ENCODE results near the gene ATP9B. TPM values are rescaled to one million over a fixed set of nuclear protein-coding genes. Genes with fewer than 3 reads are reported as not detected.

Gene ATP9B
- total RNA-seq, 1 donor from 2014 or later: 37.3 TPM

DNA sequence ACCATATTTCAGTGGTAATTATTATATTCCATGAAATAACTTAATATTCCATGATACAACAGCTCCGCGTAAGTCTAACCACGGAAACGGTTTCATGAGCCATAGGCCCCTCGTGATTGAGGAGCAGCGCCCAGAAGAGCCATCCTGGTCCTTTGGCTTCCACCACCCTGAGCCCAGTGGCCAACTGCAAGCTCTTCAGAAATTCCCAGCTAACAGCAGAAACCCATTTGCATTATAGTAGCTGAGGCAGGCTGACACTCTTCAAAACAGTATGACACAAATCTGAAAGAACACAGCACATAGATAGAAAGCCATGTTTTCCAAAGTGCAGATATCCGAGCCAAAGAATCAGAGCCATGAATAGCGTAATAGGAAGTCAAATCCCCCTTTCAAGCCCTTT is 205.6 kb downstream of the ATP9B start:
- no peak overlapping the region for H3K4me3 Mint-ChIP-seq (ENCODE audit: unreplicated experiment)
- TF ChIP-seq, protein P1, sequence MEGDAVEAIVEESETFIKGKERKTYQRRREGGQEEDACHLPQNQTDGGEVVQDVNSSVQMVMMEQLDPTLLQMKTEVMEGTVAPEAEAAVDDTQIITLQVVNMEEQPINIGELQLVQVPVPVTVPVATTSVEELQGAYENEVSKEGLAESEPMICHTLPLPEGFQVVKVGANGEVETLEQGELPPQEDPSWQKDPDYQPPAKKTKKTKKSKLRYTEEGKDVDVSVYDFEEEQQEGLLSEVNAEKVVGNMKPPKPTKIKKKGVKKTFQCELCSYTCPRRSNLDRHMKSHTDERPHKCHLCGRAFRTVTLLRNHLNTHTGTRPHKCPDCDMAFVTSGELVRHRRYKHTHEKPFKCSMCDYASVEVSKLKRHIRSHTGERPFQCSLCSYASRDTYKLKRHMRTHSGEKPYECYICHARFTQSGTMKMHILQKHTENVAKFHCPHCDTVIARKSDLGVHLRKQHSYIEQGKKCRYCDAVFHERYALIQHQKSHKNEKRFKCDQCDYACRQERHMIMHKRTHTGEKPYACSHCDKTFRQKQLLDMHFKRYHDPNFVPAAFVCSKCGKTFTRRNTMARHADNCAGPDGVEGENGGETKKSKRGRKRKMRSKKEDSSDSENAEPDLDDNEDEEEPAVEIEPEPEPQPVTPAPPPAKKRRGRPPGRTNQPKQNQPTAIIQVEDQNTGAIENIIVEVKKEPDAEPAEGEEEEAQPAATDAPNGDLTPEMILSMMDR (IDR thresholded peaks at IDR 0.05; ENCODE audit: unreplicated experiment): no peak
- peaks cover 1% of the 10 kb centered on the region for H3K27me3 Mint-ChIP-seq (ENCODE audit: unreplicated experiment)
- H3K36me3 Mint-ChIP-seq (ENCODE audit: low read depth, unreplicated experiment): peaks cover 5% of the 10 kb centered on the region
- no peaks in the 10 kb centered on the region for H3K9me3 Mint-ChIP-seq (ENCODE audit: unreplicated experiment)
- no peak for DNase-seq (ENCODE audit: low spot score)
- H3K27ac Mint-ChIP-seq (ENCODE audit: unreplicated experiment): no peak overlapping the region
- H3K4me1 Mint-ChIP-seq (ENCODE audit: unreplicated experiment): peaks cover 18% of the 10 kb centered on the region

DNA sequence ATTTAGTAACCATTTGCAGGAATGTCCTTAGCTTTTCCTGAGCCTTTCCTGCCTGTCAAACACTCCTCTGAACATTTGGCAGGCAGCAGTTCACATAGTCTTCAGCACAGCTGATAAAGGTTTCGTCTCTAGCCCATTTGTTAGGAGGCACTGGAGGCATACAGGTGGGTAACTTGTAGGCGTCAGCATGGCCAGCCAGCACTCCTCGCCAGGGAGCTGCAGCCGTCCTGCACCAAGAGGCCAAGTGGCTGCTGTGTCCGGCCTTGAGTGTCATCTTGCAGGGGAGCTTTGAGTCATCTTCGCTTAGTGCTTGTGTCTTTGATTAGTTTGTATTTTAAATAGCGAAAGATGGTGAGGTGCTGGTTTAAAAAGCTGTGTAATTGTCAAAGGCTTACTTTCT is 206.3 kb downstream of the ATP9B start:
- Mint-ChIP-seq H3K27ac (ENCODE audit: unreplicated experiment) (no peak overlapping the region), H3K36me3 (ENCODE audit: low read depth, unreplicated experiment) (peaks cover 5% of the 10 kb centered on the region), H3K9me3 (ENCODE audit: unreplicated experiment) (no peaks in the 10 kb centered on the region), H3K27me3 (ENCODE audit: unreplicated experiment) (peaks cover 1% of the 10 kb centered on the region), H3K4me3 (ENCODE audit: unreplicated experiment) (no peak overlapping the region), H3K4me1 (ENCODE audit: unreplicated experiment) (peaks cover 18% of the 10 kb centered on the region)
- no peak for DNase-seq (ENCODE audit: low spot score)
- TF ChIP-seq, protein P1 (IDR thresholded peaks at IDR 0.05; ENCODE audit: unreplicated experiment): no peak

DNA sequence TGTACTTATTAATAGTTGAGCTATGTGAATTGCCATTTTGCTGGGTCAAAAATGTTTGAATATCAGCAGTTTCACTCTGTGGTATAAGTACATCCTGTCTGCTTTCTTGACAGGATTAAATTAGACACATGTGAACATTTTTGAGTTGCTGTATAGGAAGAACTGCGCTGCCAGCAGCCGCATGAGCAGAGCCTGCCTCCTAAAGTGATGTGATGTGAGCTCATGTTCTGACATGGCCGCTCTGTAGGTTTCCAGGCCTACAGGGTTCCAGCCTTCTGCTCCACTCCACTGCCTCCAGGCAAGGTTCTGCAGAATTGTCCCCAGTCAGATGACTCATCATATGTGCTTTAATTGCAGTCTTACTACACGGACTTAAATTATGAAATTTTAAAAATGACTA is 206.8 kb downstream of the ATP9B start:
- TF ChIP-seq, protein P1 (IDR thresholded peaks at IDR 0.05; ENCODE audit: unreplicated experiment): no peak
- H3K9me3 Mint-ChIP-seq (ENCODE audit: unreplicated experiment): no peaks in the 10 kb centered on the region
- H3K4me3 Mint-ChIP-seq (ENCODE audit: unreplicated experiment): no peak overlapping the region
- no peak overlapping the region for H3K27ac Mint-ChIP-seq (ENCODE audit: unreplicated experiment)
- no peak for DNase-seq (ENCODE audit: low spot score)
- peaks cover 1% of the 10 kb centered on the region for H3K27me3 Mint-ChIP-seq (ENCODE audit: unreplicated experiment)
- H3K36me3 Mint-ChIP-seq (ENCODE audit: low read depth, unreplicated experiment): peaks cover 5% of the 10 kb centered on the region
- peaks cover 18% of the 10 kb centered on the region for H3K4me1 Mint-ChIP-seq (ENCODE audit: unreplicated experiment)

DNA sequence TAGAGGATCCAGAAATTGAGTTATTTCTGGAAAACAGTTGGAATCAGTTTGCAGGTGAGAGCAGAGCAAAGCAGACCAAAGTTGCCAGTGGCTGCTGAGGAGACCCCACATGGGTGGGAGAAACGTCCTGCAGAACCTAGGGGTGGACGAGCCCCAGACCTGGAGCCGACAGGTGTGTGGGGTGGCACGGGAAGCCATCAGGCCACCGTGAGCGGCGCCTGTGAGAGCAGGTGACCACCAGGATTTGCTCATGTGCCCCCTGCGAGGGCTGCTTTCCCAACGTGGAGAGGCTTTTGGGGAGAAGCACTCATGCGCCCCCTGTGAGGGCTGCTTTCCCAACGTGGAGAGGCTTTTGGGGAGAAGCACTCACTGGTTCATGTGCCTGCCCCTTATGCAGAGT is 209.7 kb downstream of the ATP9B start:
- H3K9me3 Mint-ChIP-seq (ENCODE audit: unreplicated experiment): no peaks in the 10 kb centered on the region
- peaks cover 11% of the 10 kb centered on the region for H3K4me1 Mint-ChIP-seq (ENCODE audit: unreplicated experiment)
- no peak for DNase-seq (ENCODE audit: low spot score)
- peaks cover 16% of the 10 kb centered on the region for H3K36me3 Mint-ChIP-seq (ENCODE audit: low read depth, unreplicated experiment)
- TF ChIP-seq, protein P1 (IDR thresholded peaks at IDR 0.05; ENCODE audit: unreplicated experiment): no peak
- no peak overlapping the region for H3K27ac Mint-ChIP-seq (ENCODE audit: unreplicated experiment)
- H3K27me3 Mint-ChIP-seq (ENCODE audit: unreplicated experiment): peaks cover 1% of the 10 kb centered on the region
- no peak overlapping the region for H3K4me3 Mint-ChIP-seq (ENCODE audit: unreplicated experiment)

DNA sequence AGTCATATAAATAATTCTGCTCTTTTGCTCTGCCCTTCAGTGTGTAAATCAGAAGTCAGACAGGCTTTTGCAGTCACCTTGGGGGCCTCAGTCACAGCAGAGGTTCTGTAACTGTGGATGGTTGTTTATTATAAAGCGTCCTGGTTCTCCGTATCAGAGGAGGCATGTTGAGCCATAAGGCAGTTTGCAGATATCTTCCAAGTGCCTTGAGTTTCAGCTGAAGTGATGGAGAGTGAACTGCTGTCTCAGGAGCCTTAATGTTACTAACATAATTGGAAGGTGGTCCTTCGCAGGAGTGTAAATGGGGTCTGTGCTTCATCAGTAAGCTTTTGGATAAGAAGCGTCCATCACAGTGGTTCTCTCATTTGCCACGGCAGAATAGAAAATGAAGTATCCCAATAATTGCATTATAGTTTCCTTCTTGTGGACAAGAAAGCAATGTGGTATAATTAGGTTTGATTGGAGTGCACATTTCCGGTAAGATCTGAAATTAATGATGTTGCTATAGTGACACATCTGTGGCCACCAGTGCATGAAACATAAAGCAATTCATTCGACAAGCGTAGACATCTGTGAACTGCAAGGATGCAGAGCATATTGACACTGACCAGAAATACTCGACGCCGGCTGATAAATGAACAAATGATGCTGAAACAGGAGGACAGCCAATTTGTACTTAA is 214.1 kb downstream of the ATP9B start:
- H3K4me1 Mint-ChIP-seq (ENCODE audit: unreplicated experiment): no peaks in the 10 kb centered on the region
- no peaks in the 10 kb centered on the region for H3K9me3 Mint-ChIP-seq (ENCODE audit: unreplicated experiment)
- H3K27me3 Mint-ChIP-seq (ENCODE audit: unreplicated experiment): no peaks in the 10 kb centered on the region
- H3K27ac Mint-ChIP-seq (ENCODE audit: unreplicated experiment): no peak overlapping the region
- no peak for DNase-seq (ENCODE audit: low spot score)
- H3K36me3 Mint-ChIP-seq (ENCODE audit: low read depth, unreplicated experiment): peaks cover 20% of the 10 kb centered on the region
- TF ChIP-seq, protein P1 (IDR thresholded peaks at IDR 0.05; ENCODE audit: unreplicated experiment): no peak
- H3K4me3 Mint-ChIP-seq (ENCODE audit: unreplicated experiment): no peak overlapping the region

All from endothelial cell (in vitro differentiated cells).